GM23338 (cell line): ENCODE results near the gene UPK2. TPM values are rescaled to one million over a fixed set of nuclear protein-coding genes. Genes with fewer than 3 reads are reported as not detected.

Source experiments
- ATAC-seq: fragments of 200-7000 bp; cut with Tn5 transposase; 3 replicates; pipeline ENCODE4 v1.9.1; 2020
- DNase-seq: peaks from one replicate; pipeline ENCODE4 v3.0.0-alpha.2; 2015; ENCODE audit warnings: low spot score
- H2AFZ ChIP-seq: fragments of 200-600 bp; sonication (generic); 2 replicates; pipeline ENCODE4 v1.8.0; 2016; ENCODE audit warnings: antibody characterized with exemption, mild to moderate bottlenecking, moderate library complexity
- H3F3A ChIP-seq: fragments of 200-600 bp; sonication (generic); replicated peaks from 2 replicates; pipeline ENCODE4 v1.8.0; 2017; ENCODE audit warnings: antibody characterized with exemption, mixed run types, low read depth
- H3K27ac ChIP-seq: fragments of 200-600 bp; sonication (generic); 2 replicates; pipeline ENCODE4 v1.6.1; 2016; ENCODE audit warnings: low read depth
- H3K27me3 ChIP-seq: fragments of 200-600 bp; sonication (generic); 2 replicates; pipeline ENCODE4 v1.8.0; 2016; ENCODE audit warnings: mild to moderate bottlenecking, mixed run types, moderate library complexity; ENCODE audit not compliant: insufficient read depth
- H3K36me3 ChIP-seq: fragments of 200-600 bp; sonication (generic); 2 replicates; pipeline ENCODE4 v1.8.0; 2016; ENCODE audit warnings: mild to moderate bottlenecking; ENCODE audit not compliant: insufficient read depth
- H3K4me1 ChIP-seq: fragments of 200-600 bp; sonication (generic); 2 replicates; pipeline ENCODE4 v1.8.0; 2016; ENCODE audit warnings: mild to moderate bottlenecking, moderate library complexity; ENCODE audit not compliant: insufficient read depth
- H3K4me2 ChIP-seq: fragments of 200-600 bp; sonication (generic); 2 replicates; pipeline ENCODE4 v1.7.1; 2017; ENCODE audit warnings: mixed run types
- H3K4me3 ChIP-seq: fragments of 200-600 bp; sonication (generic); 2 replicates; pipeline ENCODE4 v1.6.1; 2016; ENCODE audit warnings: mixed run types
- H3K79me2 ChIP-seq: fragments of 200-600 bp; sonication (generic); replicated peaks from 2 replicates; pipeline ENCODE4 v1.8.0; 2017; ENCODE audit warnings: mild to moderate bottlenecking; ENCODE audit not compliant: insufficient read depth
- H3K9me2 ChIP-seq: fragments of 200-600 bp; sonication (generic); 2 replicates; pipeline ENCODE4 v1.8.0; 2017; ENCODE audit not compliant: insufficient read depth
- H4K20me1 ChIP-seq: fragments of 200-600 bp; sonication (generic); replicated peaks from 2 replicates; pipeline ENCODE4 v1.8.0; 2017; ENCODE audit warnings: mild to moderate bottlenecking; ENCODE audit not compliant: insufficient read depth
- H3K27ac Mint-ChIP-seq: 2 replicates; pipeline ENCODE4 v1.8.0; 2020; ENCODE audit warnings: inconsistent platforms, mild to moderate bottlenecking, moderate library complexity, mixed read lengths
- H3K27me3 Mint-ChIP-seq: 3 replicates; pipeline ENCODE4 v1.8.0; 2022; ENCODE audit warnings: low read depth, mild to moderate bottlenecking, moderate library complexity, mixed read lengths, inconsistent platforms; ENCODE audit not compliant: insufficient read depth, poor library complexity
- H3K36me3 Mint-ChIP-seq: 3 replicates; pipeline ENCODE4 v1.8.0; 2021; ENCODE audit warnings: low read depth, mild to moderate bottlenecking, inconsistent platforms, moderate library complexity, mixed read lengths
- H3K4me1 Mint-ChIP-seq: 3 replicates; pipeline ENCODE4 v1.8.0; 2020; ENCODE audit warnings: mild to moderate bottlenecking, inconsistent platforms, mixed read lengths
- H3K4me3 Mint-ChIP-seq: 3 replicates; pipeline ENCODE4 v1.8.0; 2021; ENCODE audit warnings: moderate library complexity, mild to moderate bottlenecking, inconsistent platforms, mixed read lengths
- H3K9me3 Mint-ChIP-seq: 3 replicates; pipeline ENCODE4 v1.8.0; 2020; ENCODE audit warnings: moderate library complexity, mild to moderate bottlenecking, inconsistent platforms, mixed read lengths
- CREB1 ChIP-seq: fragments of 250-450 bp; sonication (Bioruptor Pico); IDR thresholded peaks from 2 replicates; pipeline ENCODE4 v1.5.0; 2020; ENCODE audit warnings: low read depth, mild to moderate bottlenecking, moderate library complexity
- EZH2 ChIP-seq: fragments of 200-600 bp; sonication (generic); IDR thresholded peaks from one replicate; pipeline ENCODE4 v1.8.0; 2017; ENCODE audit warnings: antibody characterized with exemption, mild to moderate bottlenecking, low read depth; ENCODE audit not compliant: unreplicated experiment
- EZH2phosphoT487 ChIP-seq: fragments of 200-600 bp; sonication (generic); IDR thresholded peaks from one replicate; pipeline ENCODE4 v1.8.1; 2018; ENCODE audit warnings: antibody characterized with exemption; ENCODE audit not compliant: unreplicated experiment
- JUNB ChIP-seq: IDR thresholded peaks from one replicate; pipeline ENCODE4 v1.6.1; 2016; ENCODE audit warnings: antibody characterized with exemption; ENCODE audit not compliant: unreplicated experiment
- POLR2AphosphoS5 ChIP-seq: IDR thresholded peaks from 2 replicates; pipeline ENCODE4 v1.6.1; 2016; ENCODE audit warnings: antibody characterized with exemption, low read depth
- STAT1 ChIP-seq: IDR thresholded peaks from one replicate; pipeline ENCODE4 v1.6.1; 2016; ENCODE audit warnings: antibody characterized with exemption; ENCODE audit not compliant: unreplicated experiment
- ZNF114 ChIP-seq: fragments of 250-450 bp; sonication (Bioruptor Pico); IDR thresholded peaks from 2 replicates; pipeline ENCODE4 v1.5.0; 2020; ENCODE audit warnings: mild to moderate bottlenecking, moderate library complexity
- ZNF331 ChIP-seq: fragments of 250-450 bp; sonication (Bioruptor Pico); IDR thresholded peaks from 2 replicates; pipeline ENCODE4 v1.5.0; 2020; ENCODE audit warnings: low read depth, mild to moderate bottlenecking, moderate library complexity
- polyA plus RNA-seq: library from polyadenylated mRNA; unstranded; fragments of >200 nt; fragmentation: Nextera tagmentation; extraction: Ambion mirVana; gene quantifications from 2 replicates; pipeline ENCODE4 v1.2.1, GENCODE V29; 2016
- total RNA-seq: library from RNA; depleted of rRNA; stranded (reverse); fragments of >200 nt; shearing (Covaris generic); gene quantifications from 2 replicates; pipeline ENCODE4 v1.2.3, GENCODE V29; 2014
- TF ChIP-seq, protein P1 (sequence below): IDR thresholded peaks from one replicate; pipeline ENCODE4 v1.6.1; 2018; ENCODE audit warnings: antibody characterized with exemption; ENCODE audit not compliant: unreplicated experiment
- TF ChIP-seq, protein P2 (sequence below): IDR thresholded peaks from 2 replicates; pipeline ENCODE4 v1.6.1; 2016; ENCODE audit warnings: antibody characterized with exemption
- TF ChIP-seq, protein P3 (sequence below), 2 experiments: fragments of 200-600 bp in 1 of 2; sonication (generic) in 1 of 2; conservative IDR thresholded peaks; 2 replicates each; pipeline versions ENCODE4 v1.5.1 to v1.6.1; 2016 to 2017; ENCODE audit warnings: antibody characterized with exemption in 2 of 2, low read depth in 2 of 2, mild to moderate bottlenecking in 2 of 2, moderate library complexity in 1 of 2

The UPK2 gene
- total and polyA plus RNA-seq, 2 experiments from 2014 or later, result 0.74 TPM; not detected in 1

GRCh38 chr11:118913411-118914125 is 42.5 kb upstream of the UPK2 start (continued):
- TF ChIP-seq, protein P1, sequence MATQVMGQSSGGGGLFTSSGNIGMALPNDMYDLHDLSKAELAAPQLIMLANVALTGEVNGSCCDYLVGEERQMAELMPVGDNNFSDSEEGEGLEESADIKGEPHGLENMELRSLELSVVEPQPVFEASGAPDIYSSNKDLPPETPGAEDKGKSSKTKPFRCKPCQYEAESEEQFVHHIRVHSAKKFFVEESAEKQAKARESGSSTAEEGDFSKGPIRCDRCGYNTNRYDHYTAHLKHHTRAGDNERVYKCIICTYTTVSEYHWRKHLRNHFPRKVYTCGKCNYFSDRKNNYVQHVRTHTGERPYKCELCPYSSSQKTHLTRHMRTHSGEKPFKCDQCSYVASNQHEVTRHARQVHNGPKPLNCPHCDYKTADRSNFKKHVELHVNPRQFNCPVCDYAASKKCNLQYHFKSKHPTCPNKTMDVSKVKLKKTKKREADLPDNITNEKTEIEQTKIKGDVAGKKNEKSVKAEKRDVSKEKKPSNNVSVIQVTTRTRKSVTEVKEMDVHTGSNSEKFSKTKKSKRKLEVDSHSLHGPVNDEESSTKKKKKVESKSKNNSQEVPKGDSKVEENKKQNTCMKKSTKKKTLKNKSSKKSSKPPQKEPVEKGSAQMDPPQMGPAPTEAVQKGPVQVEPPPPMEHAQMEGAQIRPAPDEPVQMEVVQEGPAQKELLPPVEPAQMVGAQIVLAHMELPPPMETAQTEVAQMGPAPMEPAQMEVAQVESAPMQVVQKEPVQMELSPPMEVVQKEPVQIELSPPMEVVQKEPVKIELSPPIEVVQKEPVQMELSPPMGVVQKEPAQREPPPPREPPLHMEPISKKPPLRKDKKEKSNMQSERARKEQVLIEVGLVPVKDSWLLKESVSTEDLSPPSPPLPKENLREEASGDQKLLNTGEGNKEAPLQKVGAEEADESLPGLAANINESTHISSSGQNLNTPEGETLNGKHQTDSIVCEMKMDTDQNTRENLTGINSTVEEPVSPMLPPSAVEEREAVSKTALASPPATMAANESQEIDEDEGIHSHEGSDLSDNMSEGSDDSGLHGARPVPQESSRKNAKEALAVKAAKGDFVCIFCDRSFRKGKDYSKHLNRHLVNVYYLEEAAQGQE, result no peak
- TF ChIP-seq, protein P2, sequence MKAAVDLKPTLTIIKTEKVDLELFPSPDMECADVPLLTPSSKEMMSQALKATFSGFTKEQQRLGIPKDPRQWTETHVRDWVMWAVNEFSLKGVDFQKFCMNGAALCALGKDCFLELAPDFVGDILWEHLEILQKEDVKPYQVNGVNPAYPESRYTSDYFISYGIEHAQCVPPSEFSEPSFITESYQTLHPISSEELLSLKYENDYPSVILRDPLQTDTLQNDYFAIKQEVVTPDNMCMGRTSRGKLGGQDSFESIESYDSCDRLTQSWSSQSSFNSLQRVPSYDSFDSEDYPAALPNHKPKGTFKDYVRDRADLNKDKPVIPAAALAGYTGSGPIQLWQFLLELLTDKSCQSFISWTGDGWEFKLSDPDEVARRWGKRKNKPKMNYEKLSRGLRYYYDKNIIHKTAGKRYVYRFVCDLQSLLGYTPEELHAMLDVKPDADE, result no peak

- TF ChIP-seq ZNF114 (CRISPR knock-in tag) (no peak), JUNB (no peak), ZNF331 (CRISPR knock-in tag) (no peak), EZH2 (no peak), POLR2AphosphoS5 (no peak), STAT1 (no peak), EZH2phosphoT487 (no peak), CREB1 (CRISPR knock-in tag) (no peak)
- TF ChIP-seq, protein P2, result no peak
- TF ChIP-seq, protein P3, sequence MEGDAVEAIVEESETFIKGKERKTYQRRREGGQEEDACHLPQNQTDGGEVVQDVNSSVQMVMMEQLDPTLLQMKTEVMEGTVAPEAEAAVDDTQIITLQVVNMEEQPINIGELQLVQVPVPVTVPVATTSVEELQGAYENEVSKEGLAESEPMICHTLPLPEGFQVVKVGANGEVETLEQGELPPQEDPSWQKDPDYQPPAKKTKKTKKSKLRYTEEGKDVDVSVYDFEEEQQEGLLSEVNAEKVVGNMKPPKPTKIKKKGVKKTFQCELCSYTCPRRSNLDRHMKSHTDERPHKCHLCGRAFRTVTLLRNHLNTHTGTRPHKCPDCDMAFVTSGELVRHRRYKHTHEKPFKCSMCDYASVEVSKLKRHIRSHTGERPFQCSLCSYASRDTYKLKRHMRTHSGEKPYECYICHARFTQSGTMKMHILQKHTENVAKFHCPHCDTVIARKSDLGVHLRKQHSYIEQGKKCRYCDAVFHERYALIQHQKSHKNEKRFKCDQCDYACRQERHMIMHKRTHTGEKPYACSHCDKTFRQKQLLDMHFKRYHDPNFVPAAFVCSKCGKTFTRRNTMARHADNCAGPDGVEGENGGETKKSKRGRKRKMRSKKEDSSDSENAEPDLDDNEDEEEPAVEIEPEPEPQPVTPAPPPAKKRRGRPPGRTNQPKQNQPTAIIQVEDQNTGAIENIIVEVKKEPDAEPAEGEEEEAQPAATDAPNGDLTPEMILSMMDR (conservative IDR thresholded peaks at IDR 0.05; ENCODE audit: low read depth in 2 of 2), result no peak
- TF ChIP-seq, protein P1, result no peak
- Histone ChIP-seq H3K9me2 (no peaks in the 10 kb centered on the region), H3K79me2 (peaks cover 76% of the 10 kb centered on the region), H3K4me1 (peaks cover 75% of the 10 kb centered on the region), H3K27me3 (no peaks in the 10 kb centered on the region), H3K36me3 (no peaks in the 10 kb centered on the region), H3K4me3 (peak overlapping the region; percentile 23; the same call in 1 of the 2 replicates), H3K4me2 (peak overlapping the region; percentile 67; the same call in 1 of the 2 replicates), H3K27ac (peak overlapping the region; percentile 91), H3F3A (peaks cover 29% of the 10 kb centered on the region), H2AFZ (no peak overlapping the region), H4K20me1 (no peaks in the 10 kb centered on the region)
- peak; percentile 41 for DNase-seq
- Mint-ChIP-seq H3K36me3 (peaks cover 2% of the 10 kb centered on the region; the same call in 2 of the 3 replicates), H3K27ac (peak overlapping the region; percentile 93), H3K27me3 (peaks cover 22% of the 10 kb centered on the region), H3K4me1 (peaks cover 72% of the 10 kb centered on the region), H3K9me3 (no peaks in the 10 kb centered on the region), H3K4me3 (peak overlapping the region; percentile 42; the same call in 1 of the 3 replicates)
- no peak for ATAC-seq
Measured at GRCh38 chr11:118914178-118914918, 41.8 kb upstream of the UPK2 start.
